ENCODE measurements around the gene CD200R1L.

GRCh38 chr3:112789787-112790186 lies 56.9 kb downstream of the CD200R1L start:
- TF ChIP-seq CTCF (IDR thresholded peaks at IDR 0.05) (no peak), ATF1 (CRISPR knock-in tag; IDR thresholded peaks at IDR 0.05) (no peak), CREB1 (CRISPR knock-in tag; IDR thresholded peaks at IDR 0.05) (no peak), MAX (CRISPR knock-in tag; IDR thresholded peaks at IDR 0.05) (no peak), MLX (CRISPR knock-in tag; IDR thresholded peaks at IDR 0.05) (no peak), FOXP1 (CRISPR knock-in tag; IDR thresholded peaks at IDR 0.05; ENCODE audit: borderline replicate concordance) (no peak), USF1 (CRISPR knock-in tag; IDR thresholded peaks at IDR 0.05) (no peak), SMAD3 (CRISPR knock-in tag; IDR thresholded peaks at IDR 0.05; ENCODE audit: borderline replicate concordance) (no peak), AFF4 (CRISPR knock-in tag; IDR thresholded peaks at IDR 0.05; ENCODE audit: borderline replicate concordance) (no peak), ZNF121 (CRISPR knock-in tag; IDR thresholded peaks at IDR 0.05) (no peak), ERG (CRISPR knock-in tag; IDR thresholded peaks at IDR 0.05) (no peak), ATF2 (CRISPR knock-in tag; IDR thresholded peaks at IDR 0.05; ENCODE audit: borderline replicate concordance, low read depth) (no peak)

Measured in WTC11 (cell line).